Endodermal cell (in vitro differentiated cells): ENCODE data around the gene NPBWR2. TPM values are rescaled to one million over a fixed set of nuclear protein-coding genes. Genes with fewer than 3 reads are reported as not detected.

Source experiments
- DNase-seq: peaks from one replicate; pipeline ENCODE4 v3.0.0-alpha.2; 2017
- H3K27ac ChIP-seq: 2 replicates; pipeline ENCODE4 v1.5.1; 2013; ENCODE audit warnings: mild to moderate bottlenecking, low read depth, low read length, moderate library complexity
- H3K27me3 ChIP-seq: 2 replicates; pipeline ENCODE4 v1.6.1; 2013; ENCODE audit warnings: mild to moderate bottlenecking, low read length, moderate library complexity; ENCODE audit not compliant: insufficient read depth, control insufficient read depth, poor library complexity, severe bottlenecking
- H3K36me3 ChIP-seq: 2 replicates; pipeline ENCODE4 v1.7.0; 2013; ENCODE audit warnings: mild to moderate bottlenecking, low read length, moderate library complexity; ENCODE audit not compliant: control insufficient read depth, insufficient read depth
- H3K4me1 ChIP-seq: one replicate; pipeline ENCODE4 v1.7.0; 2013; ENCODE audit warnings: low read length; ENCODE audit not compliant: control insufficient read depth, insufficient read depth
- H3K4me3 ChIP-seq: 2 replicates; pipeline ENCODE4 v1.5.1; 2013; ENCODE audit warnings: mild to moderate bottlenecking, low read length, moderate library complexity
- H3K9ac ChIP-seq: 2 replicates; pipeline ENCODE4 v1.6.1; 2013; ENCODE audit warnings: mild to moderate bottlenecking, low read length, moderate library complexity; ENCODE audit not compliant: poor library complexity, severe bottlenecking; ENCODE audit errors: extremely low read depth
- H3K9me3 ChIP-seq: 2 replicates; pipeline ENCODE4 v1.6.1; 2013; ENCODE audit warnings: mild to moderate bottlenecking, low read length, moderate library complexity; ENCODE audit not compliant: control insufficient read depth
- H3K27ac Mint-ChIP-seq: 2 replicates; pipeline ENCODE4 v1.8.0; 2020; ENCODE audit warnings: mixed read lengths
- H3K27me3 Mint-ChIP-seq: 2 replicates; pipeline ENCODE4 v1.8.0; 2021; ENCODE audit warnings: mild to moderate bottlenecking, mixed read lengths; ENCODE audit not compliant: insufficient read depth
- H3K36me3 Mint-ChIP-seq: 2 replicates; pipeline ENCODE4 v1.8.0; 2020; ENCODE audit warnings: low read depth, mixed read lengths
- H3K4me1 Mint-ChIP-seq: 2 replicates; pipeline ENCODE4 v1.8.0; 2020; ENCODE audit warnings: mixed read lengths
- H3K4me3 Mint-ChIP-seq: 2 replicates; pipeline ENCODE4 v1.8.0; 2020; ENCODE audit warnings: mild to moderate bottlenecking, moderate library complexity, mixed read lengths
- H3K9me3 Mint-ChIP-seq: 2 replicates; pipeline ENCODE4 v1.8.0; 2020; ENCODE audit warnings: mild to moderate bottlenecking, mixed read lengths
- WGBS, 2 experiments: methylation state at CpG; one replicate each; pipeline versions ENCODE4 v1.1.5 to v1.1.7; 2013; ENCODE audit warnings: missing lambda C conversion rate in 2 of 2, mixed read lengths in 1 of 2; ENCODE audit not compliant: insufficient coverage in 1 of 2, insufficient read length in 1 of 2; 5-methylcytosine and 5-hydroxymethylcytosine counted together
- total RNA-seq, 2 donors: library from RNA; stranded (reverse); fragmentation: NEBNext Ultra II Directional in 1 of 2; extraction: Animal tissue kit (Norgen Biotek cat#: 25700) in 1 of 2; gene quantifications; 2 replicates in 1 of 2; 3 replicates in 1 of 2; pipeline ENCODE4 v1.2.1, GENCODE V29; 2021
- TF ChIP-seq, protein P1 (sequence below): fragments of 200-600 bp; sonication (generic); conservative IDR thresholded peaks from 2 replicates; pipeline ENCODE4 v1.5.0; 2021; ENCODE audit warnings: antibody characterized with exemption, mild to moderate bottlenecking

The NPBWR2 gene
- total RNA-seq, 2 donors from 2014 or later, result not detected

DNA sequence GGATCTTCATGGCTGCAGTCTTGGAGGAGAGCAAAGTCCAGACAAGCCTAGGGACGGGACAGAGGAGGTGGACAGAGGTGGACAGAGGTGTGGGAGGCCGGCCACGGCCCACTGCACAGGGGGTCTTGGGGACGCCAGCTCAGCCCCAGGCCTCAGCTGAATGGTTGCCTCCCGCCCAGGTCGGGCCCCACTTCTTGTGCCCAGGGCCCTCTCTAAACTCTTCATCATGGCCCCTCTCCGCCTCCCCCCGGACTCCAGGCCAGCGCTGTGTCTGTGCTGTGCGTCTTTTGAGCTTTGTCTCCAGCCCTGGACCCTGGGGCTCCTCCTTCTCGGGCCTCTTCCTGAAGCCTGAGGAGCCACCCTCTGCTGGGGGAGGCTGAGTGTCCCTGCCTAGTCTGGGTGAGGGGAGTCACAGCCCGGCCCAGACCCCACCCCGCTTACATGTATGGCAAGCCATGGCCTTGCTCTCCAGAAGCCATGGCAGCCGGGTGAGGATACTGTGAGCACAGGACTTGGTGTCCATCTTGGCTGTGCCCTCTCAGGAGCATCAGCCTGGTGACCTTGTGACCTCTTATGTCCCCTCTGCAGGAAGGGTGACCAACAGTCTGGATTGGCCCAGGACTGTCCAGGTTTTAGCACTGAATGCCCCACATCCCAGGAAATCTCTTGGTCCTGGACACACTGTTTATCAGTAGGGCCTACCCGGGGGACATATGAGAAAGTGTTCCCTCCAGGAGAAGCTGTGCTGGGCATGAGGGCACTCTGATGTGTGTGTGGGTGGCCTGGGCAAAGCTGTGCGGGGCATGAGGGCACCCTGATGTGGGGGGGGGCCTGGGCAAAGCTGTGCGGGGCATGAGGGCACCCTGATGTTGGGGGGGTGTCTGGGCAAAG, 9.4 kb upstream of the NPBWR2 start:
- H3K27me3 ChIP-seq, result peaks cover 6% of the 10 kb centered on the region
- no peaks in the 10 kb centered on the region for H3K9me3 ChIP-seq
- no peaks in the 10 kb centered on the region for H3K4me1 Mint-ChIP-seq
- H3K27ac ChIP-seq, result no peak overlapping the region
- H3K4me3 Mint-ChIP-seq, result no peak overlapping the region
- no peaks in the 10 kb centered on the region for H3K9me3 Mint-ChIP-seq
- TF ChIP-seq, protein P1, sequence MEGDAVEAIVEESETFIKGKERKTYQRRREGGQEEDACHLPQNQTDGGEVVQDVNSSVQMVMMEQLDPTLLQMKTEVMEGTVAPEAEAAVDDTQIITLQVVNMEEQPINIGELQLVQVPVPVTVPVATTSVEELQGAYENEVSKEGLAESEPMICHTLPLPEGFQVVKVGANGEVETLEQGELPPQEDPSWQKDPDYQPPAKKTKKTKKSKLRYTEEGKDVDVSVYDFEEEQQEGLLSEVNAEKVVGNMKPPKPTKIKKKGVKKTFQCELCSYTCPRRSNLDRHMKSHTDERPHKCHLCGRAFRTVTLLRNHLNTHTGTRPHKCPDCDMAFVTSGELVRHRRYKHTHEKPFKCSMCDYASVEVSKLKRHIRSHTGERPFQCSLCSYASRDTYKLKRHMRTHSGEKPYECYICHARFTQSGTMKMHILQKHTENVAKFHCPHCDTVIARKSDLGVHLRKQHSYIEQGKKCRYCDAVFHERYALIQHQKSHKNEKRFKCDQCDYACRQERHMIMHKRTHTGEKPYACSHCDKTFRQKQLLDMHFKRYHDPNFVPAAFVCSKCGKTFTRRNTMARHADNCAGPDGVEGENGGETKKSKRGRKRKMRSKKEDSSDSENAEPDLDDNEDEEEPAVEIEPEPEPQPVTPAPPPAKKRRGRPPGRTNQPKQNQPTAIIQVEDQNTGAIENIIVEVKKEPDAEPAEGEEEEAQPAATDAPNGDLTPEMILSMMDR, result no peak
- H3K36me3 Mint-ChIP-seq, result no peaks in the 10 kb centered on the region
- H3K36me3 ChIP-seq, result no peaks in the 10 kb centered on the region
- no peak overlapping the region for H3K4me3 ChIP-seq
- peak; percentile 34 for DNase-seq
- H3K4me1 ChIP-seq, result no peaks in the 10 kb centered on the region
- peaks cover 3% of the 10 kb centered on the region for H3K27me3 Mint-ChIP-seq
- WGBS, 2 experiments, result 84 to 97% methylated on average over 4 to 17 of the region's 17 CpGs
- H3K27ac Mint-ChIP-seq, result no peak overlapping the region
- H3K9ac ChIP-seq, result no peak overlapping the region

DNA sequence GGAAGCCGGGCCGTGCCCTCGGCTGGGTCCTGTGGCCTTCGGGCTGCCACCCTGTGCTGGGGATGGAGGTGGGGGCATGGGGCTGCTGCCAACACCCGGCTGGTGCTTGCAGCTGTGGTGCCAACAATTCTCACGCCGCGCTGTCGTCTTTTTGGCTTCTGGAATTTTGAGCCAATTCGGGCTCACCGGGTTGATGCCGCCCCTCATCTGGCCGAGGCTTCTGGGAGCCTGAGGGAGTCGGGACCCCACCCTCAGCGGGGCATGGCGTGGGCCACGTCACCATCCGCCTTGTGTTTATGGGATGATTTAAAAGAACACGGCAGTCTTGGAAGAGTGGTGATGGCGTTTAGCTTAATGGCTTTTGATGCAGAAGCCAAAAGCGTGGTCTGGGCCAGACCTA, 8.7 kb upstream of the NPBWR2 start:
- Histone ChIP-seq H3K36me3 (no peaks in the 10 kb centered on the region), H3K9ac (no peak overlapping the region), H3K9me3 (no peaks in the 10 kb centered on the region), H3K27ac (no peak overlapping the region), H3K4me1 (no peaks in the 10 kb centered on the region), H3K27me3 (no peaks in the 10 kb centered on the region), H3K4me3 (no peak overlapping the region)
- Mint-ChIP-seq H3K9me3 (no peaks in the 10 kb centered on the region), H3K27ac (no peak overlapping the region), H3K4me1 (no peaks in the 10 kb centered on the region), H3K36me3 (no peaks in the 10 kb centered on the region), H3K27me3 (no peaks in the 10 kb centered on the region), H3K4me3 (no peak overlapping the region)
- WGBS, 2 experiments, result 90 to 93% methylated on average over 19 to 21 of the region's 21 CpGs
- TF ChIP-seq, protein P1, result no peak
- DNase-seq, result no peak

DNA sequence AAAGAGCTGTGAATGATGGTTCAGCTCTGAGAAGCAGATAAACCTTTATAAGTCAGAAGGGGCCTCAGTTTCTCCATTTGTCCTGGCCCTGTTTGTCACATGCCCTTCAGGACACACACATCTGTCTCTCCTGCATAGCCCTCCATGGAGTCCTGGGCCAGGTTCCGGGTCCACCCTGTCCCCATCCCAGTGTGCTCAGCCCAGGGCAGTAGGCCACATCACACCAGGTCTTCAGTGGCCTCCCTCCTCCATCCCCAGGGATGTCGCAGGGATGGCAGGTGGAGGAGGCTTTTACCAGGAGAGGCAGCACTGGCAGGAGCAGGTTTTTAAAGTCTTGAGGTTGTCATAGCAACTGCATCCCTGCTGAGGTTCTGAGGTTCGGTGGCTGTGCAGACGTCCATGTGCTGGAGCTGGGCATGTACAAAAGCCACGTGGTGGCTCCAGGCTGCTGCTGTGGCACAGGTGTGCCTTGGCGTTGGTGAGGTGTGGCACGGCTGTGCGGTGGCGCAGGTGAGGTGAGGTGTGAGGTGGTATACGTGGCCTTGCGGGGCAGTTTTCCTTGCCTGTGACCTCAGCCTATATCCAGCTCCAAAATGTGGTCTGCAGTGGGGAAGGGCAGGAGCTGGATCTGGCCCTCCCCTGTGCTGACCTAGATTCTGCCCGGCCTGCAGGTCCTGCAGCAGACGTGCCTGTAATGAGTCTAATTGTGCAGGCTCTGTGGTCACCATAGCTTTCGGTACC, 8.0 kb upstream of the NPBWR2 start:
- peak; percentile 38 for DNase-seq

More for the DNA sequence above, 8.0 kb upstream of the NPBWR2 start:
- TF ChIP-seq, protein P1, result no peak
- Mint-ChIP-seq H3K9me3 (no peaks in the 10 kb centered on the region), H3K4me3 (no peak overlapping the region), H3K27me3 (no peaks in the 10 kb centered on the region), H3K27ac (no peak overlapping the region), H3K36me3 (no peaks in the 10 kb centered on the region), H3K4me1 (no peaks in the 10 kb centered on the region)
- Histone ChIP-seq H3K27ac (no peak overlapping the region), H3K36me3 (no peaks in the 10 kb centered on the region), H3K27me3 (no peaks in the 10 kb centered on the region), H3K4me3 (no peak overlapping the region), H3K4me1 (no peaks in the 10 kb centered on the region), H3K9me3 (no peaks in the 10 kb centered on the region), H3K9ac (no peak overlapping the region)
- WGBS, 2 experiments, result 71 to 84% methylated on average over 8 to 14 of the region's 14 CpGs
